ENCODE measurements around the gene DOCK6.

DOCK6 gene

DNA sequence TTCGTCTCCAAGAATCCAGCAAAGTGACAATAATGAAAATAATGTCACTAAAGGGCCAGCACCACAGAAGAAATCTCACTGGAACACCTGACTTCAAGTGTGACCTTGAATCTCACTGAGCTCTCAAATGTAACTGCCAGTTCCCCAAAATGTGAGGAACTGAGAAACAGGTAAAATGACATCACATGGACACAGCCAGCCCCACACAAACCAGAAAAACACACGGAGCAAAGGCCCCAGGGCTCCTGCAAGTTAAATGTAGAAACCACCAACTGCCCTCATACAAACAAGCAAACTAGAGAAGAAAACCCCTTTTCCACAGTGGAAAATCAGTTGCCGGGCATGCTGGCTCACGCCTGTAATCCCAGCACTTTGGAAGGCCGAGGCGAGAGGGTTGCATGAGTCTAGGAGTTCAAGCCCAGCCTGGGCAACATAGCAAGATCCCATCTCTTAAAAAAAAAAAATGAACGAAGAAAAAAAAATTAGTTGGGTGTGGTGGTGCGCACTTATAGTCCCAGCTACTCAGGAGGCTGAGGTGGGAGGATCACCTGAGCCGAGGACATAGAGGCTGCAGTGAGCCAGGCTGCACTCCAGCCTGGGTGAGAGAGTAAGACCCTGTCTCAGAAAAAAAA, 56.3 kb downstream of the DOCK6 start:
- ChIA-PET POLR2A (no interaction called here), CTCF (interaction anchor here (1.0 to 3.6 kb wide), 4 partner anchors 26 to 170 kb away, joined by 3 to 44 read pairs (median 19); no protein-coding TSS in a partner anchor)
- H3K27ac ChIP-seq (ENCODE audit: extremely low read depth, low read depth, low read length): no peak overlapping the region
- 0 out of 2 replicates have a peak, but pooled peaks cover 2% of the 10 kb centered on the region for H3K4me1 ChIP-seq (ENCODE audit: control insufficient read depth, insufficient read depth, low read length)
- no peak overlapping the region for H3K4me3 ChIP-seq (ENCODE audit: low read depth, low read length)
- H3K9me3 ChIP-seq (ENCODE audit: control insufficient read depth, insufficient read depth, low read depth, low read length): no peaks in the 10 kb centered on the region
- no peak for TF ChIP-seq ZNF266 (tag by site-specific recombination; IDR thresholded peaks at IDR 0.05; ENCODE audit: low read depth)
- TF ChIP-seq ZNF121 (tag by site-specific recombination; IDR thresholded peaks at IDR 0.05): peak; percentile 83
- no peak for TF ChIP-seq HOXD13 (CRISPR knock-in tag; IDR thresholded peaks at IDR 0.05; ENCODE audit: borderline replicate concordance)
- no peak for TF ChIP-seq ZNF830 (tag by site-specific recombination; IDR thresholded peaks at IDR 0.05; ENCODE audit: low read depth)
- TF ChIP-seq, protein P1, sequence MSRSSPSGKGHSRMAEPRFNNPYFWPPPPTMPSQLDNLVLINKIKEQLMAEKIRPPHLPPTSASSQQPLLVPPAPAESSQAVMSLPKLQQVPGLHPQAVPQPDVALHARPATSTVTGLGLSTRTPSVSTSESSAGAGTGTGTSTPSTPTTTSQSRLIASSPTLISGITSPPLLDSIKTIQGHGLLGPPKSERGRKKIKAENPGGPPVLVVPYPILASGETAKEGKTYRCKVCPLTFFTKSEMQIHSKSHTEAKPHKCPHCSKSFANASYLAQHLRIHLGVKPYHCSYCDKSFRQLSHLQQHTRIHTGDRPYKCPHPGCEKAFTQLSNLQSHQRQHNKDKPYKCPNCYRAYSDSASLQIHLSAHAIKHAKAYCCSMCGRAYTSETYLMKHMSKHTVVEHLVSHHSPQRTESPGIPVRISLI (tag by site-specific recombination; IDR thresholded peaks at IDR 0.05): peak; percentile 68; the same call in 1 of the 2 replicates
- TF ChIP-seq ZNF670 (tag by site-specific recombination; IDR thresholded peaks at IDR 0.05; ENCODE audit: low read depth): no peak
- TF ChIP-seq, protein P2, sequence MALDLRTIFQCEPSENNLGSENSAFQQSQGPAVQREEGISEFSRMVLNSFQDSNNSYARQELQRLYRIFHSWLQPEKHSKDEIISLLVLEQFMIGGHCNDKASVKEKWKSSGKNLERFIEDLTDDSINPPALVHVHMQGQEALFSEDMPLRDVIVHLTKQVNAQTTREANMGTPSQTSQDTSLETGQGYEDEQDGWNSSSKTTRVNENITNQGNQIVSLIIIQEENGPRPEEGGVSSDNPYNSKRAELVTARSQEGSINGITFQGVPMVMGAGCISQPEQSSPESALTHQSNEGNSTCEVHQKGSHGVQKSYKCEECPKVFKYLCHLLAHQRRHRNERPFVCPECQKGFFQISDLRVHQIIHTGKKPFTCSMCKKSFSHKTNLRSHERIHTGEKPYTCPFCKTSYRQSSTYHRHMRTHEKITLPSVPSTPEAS (tag by site-specific recombination; IDR thresholded peaks at IDR 0.05): no peak
- no peak for TF ChIP-seq ZNF175 (tag by site-specific recombination; IDR thresholded peaks at IDR 0.05)
- TF ChIP-seq ZNF274 (IDR thresholded peaks at IDR 0.05; ENCODE audit: low read length): no peak
- no peak for TF ChIP-seq ZNF274 (tag by site-specific recombination; IDR thresholded peaks at IDR 0.05; ENCODE audit: borderline replicate concordance)
- TF ChIP-seq, protein P3, sequence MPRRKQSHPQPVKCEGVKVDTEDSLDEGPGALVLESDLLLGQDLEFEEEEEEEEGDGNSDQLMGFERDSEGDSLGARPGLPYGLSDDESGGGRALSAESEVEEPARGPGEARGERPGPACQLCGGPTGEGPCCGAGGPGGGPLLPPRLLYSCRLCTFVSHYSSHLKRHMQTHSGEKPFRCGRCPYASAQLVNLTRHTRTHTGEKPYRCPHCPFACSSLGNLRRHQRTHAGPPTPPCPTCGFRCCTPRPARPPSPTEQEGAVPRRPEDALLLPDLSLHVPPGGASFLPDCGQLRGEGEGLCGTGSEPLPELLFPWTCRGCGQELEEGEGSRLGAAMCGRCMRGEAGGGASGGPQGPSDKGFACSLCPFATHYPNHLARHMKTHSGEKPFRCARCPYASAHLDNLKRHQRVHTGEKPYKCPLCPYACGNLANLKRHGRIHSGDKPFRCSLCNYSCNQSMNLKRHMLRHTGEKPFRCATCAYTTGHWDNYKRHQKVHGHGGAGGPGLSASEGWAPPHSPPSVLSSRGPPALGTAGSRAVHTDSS (tag by site-specific recombination; IDR thresholded peaks at IDR 0.05): no peak
- peaks cover 4% of the 10 kb centered on the region in 2 experiments; a peak in 2 of 3 replicates for H3K36me3 ChIP-seq (ENCODE audit: control insufficient read depth in 2 of 2, insufficient read depth in 1 of 2, low read length in 2 of 2)

DNA sequence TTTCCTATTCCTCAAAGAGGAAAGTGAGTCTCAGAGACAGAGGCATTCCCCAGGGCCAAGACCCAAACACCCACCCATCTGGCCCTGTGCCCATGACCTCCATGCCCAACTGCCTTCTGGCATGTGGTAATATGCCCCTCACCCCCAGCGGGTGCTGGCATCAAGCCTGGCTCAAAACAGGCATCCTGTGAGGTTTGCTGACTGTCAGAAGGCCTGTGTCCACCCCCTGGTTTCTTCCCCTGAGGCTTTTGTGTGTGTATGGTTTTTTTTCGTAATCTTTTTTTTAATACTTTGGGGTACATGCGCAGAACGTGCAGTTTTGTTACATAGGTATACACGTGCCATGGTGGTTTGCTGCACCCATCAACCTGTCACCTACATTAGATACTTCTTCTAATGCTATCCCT, 57.4 kb downstream of the DOCK6 start:
- TF ChIP-seq ZNF837 (tag by site-specific recombination; IDR thresholded peaks at IDR 0.05) (no peak), ZNF335 (tag by site-specific recombination; conservative IDR thresholded peaks at IDR 0.05) (no peak), ZFP37 (tag by site-specific recombination; IDR thresholded peaks at IDR 0.05) (no peak), SP7 (tag by site-specific recombination; IDR thresholded peaks at IDR 0.05) (no peak), GLIS1 (tag by site-specific recombination; IDR thresholded peaks at IDR 0.05) (peak; percentile 69)
- H3K9me3 ChIP-seq (ENCODE audit: control insufficient read depth, insufficient read depth, low read depth, low read length): no peaks in the 10 kb centered on the region
- POLR2A ChIA-PET: interaction anchor here (1.8 kb wide), 1 partner anchor 67 kb away, joined by 11 read pairs; no protein-coding TSS in a partner anchor
- no peak overlapping the region for H3K27ac ChIP-seq (ENCODE audit: extremely low read depth, low read depth, low read length)
- CTCF ChIA-PET: interaction anchor here (0.6 to 3.6 kb wide), 13 partner anchors 9 to 239 kb away, joined by 3 to 44 read pairs (median 4); no protein-coding TSS in a partner anchor
- peaks cover 4% of the 10 kb centered on the region in 2 experiments; a peak in 2 of 3 replicates for H3K36me3 ChIP-seq (ENCODE audit: control insufficient read depth in 2 of 2, insufficient read depth in 1 of 2, low read length in 2 of 2)
- 0 out of 2 replicates have a peak, but pooled peaks cover 2% of the 10 kb centered on the region for H3K4me1 ChIP-seq (ENCODE audit: control insufficient read depth, insufficient read depth, low read length)
- H3K4me3 ChIP-seq (ENCODE audit: low read depth, low read length): no peak overlapping the region

DNA sequence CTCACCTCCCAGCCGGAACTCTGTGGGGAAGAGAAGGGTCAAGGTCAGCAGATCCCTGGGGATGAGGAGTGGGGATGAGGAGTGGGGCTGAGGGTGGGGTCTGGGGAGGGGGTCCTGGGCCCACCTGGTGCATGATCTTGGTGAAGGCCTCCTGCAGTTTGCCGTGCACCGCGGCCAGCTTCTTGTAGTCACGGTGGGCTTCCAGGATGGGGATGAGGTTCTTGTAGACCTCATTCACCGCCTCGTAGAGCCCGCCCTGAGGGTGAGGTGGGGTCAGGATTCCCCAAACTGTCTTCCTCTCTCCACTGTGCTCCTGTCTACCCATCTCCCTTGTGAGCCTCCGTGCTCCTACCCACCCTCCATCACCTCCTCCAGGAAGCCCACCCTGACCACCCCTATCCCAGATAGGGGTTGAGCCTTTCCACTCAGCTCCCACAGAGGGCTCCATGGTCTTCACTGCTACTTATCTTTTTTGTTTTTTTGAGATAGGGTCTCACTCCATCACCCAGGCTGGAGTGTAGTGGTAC, 58.2 kb downstream of the DOCK6 start:
- ChIA-PET POLR2A (interaction anchor here (1.7 to 1.8 kb wide), 2 partner anchors 62 to 66 kb away, joined by 6 to 11 read pairs; no protein-coding TSS in a partner anchor), CTCF (interaction anchor here (0.6 to 3.6 kb wide), 18 partner anchors 9 to 239 kb away, joined by 3 to 44 read pairs (median 4); no protein-coding TSS in a partner anchor)
- Histone ChIP-seq H3K36me3 (ENCODE audit: control insufficient read depth in 2 of 2, insufficient read depth in 1 of 2, low read length in 2 of 2) (peaks cover 4% of the 10 kb centered on the region in 2 experiments; a peak in 2 of 3 replicates), H3K4me1 (ENCODE audit: control insufficient read depth, insufficient read depth, low read length) (0 out of 2 replicates have a peak, but pooled peaks cover 2% of the 10 kb centered on the region), H3K9me3 (ENCODE audit: control insufficient read depth, insufficient read depth, low read depth, low read length) (no peaks in the 10 kb centered on the region), H3K4me3 (ENCODE audit: low read depth, low read length) (no peak overlapping the region), H3K27ac (ENCODE audit: extremely low read depth, low read depth, low read length) (no peak overlapping the region)
- TF ChIP-seq ZNF623 (tag by site-specific recombination; IDR thresholded peaks at IDR 0.05): no peak
- TF ChIP-seq ZNF366 (tag by site-specific recombination; conservative IDR thresholded peaks at IDR 0.05): no peak
- TF ChIP-seq ZNF785 (tag by site-specific recombination; IDR thresholded peaks at IDR 0.05): no peak
- TF ChIP-seq IKZF3 (tag by site-specific recombination; IDR thresholded peaks at IDR 0.05): no peak
- no peak for TF ChIP-seq ZFHX2 (tag by site-specific recombination; conservative IDR thresholded peaks at IDR 0.05)
- TF ChIP-seq ZNF596 (tag by site-specific recombination; IDR thresholded peaks at IDR 0.05): no peak
- no peak for TF ChIP-seq ZNF211 (tag by site-specific recombination; IDR thresholded peaks at IDR 0.05; ENCODE audit: low read depth)
- TF ChIP-seq ZNF843 (tag by site-specific recombination; IDR thresholded peaks at IDR 0.05): no peak
- TF ChIP-seq ZNF654 (tag by site-specific recombination; IDR thresholded peaks at IDR 0.05; ENCODE audit: low read depth): no peak
- TF ChIP-seq, protein P4, sequence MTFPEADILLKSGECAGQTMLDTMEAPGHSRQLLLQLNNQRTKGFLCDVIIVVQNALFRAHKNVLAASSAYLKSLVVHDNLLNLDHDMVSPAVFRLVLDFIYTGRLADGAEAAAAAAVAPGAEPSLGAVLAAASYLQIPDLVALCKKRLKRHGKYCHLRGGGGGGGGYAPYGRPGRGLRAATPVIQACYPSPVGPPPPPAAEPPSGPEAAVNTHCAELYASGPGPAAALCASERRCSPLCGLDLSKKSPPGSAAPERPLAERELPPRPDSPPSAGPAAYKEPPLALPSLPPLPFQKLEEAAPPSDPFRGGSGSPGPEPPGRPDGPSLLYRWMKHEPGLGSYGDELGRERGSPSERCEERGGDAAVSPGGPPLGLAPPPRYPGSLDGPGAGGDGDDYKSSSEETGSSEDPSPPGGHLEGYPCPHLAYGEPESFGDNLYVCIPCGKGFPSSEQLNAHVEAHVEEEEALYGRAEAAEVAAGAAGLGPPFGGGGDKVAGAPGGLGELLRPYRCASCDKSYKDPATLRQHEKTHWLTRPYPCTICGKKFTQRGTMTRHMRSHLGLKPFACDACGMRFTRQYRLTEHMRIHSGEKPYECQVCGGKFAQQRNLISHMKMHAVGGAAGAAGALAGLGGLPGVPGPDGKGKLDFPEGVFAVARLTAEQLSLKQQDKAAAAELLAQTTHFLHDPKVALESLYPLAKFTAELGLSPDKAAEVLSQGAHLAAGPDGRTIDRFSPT (tag by site-specific recombination; IDR thresholded peaks at IDR 0.05): no peak
